Measurements from ENCODE around the gene SCN1B. TPM values are rescaled to one million over a fixed set of nuclear protein-coding genes. Genes with fewer than 3 reads are reported as not detected.

The SCN1B gene
- 4.9 TPM for polyA plus RNA-seq (2013, experiment 1 of 2)
- polyA plus RNA-seq (2013, experiment 2 of 2): 5.4 TPM

DNA sequence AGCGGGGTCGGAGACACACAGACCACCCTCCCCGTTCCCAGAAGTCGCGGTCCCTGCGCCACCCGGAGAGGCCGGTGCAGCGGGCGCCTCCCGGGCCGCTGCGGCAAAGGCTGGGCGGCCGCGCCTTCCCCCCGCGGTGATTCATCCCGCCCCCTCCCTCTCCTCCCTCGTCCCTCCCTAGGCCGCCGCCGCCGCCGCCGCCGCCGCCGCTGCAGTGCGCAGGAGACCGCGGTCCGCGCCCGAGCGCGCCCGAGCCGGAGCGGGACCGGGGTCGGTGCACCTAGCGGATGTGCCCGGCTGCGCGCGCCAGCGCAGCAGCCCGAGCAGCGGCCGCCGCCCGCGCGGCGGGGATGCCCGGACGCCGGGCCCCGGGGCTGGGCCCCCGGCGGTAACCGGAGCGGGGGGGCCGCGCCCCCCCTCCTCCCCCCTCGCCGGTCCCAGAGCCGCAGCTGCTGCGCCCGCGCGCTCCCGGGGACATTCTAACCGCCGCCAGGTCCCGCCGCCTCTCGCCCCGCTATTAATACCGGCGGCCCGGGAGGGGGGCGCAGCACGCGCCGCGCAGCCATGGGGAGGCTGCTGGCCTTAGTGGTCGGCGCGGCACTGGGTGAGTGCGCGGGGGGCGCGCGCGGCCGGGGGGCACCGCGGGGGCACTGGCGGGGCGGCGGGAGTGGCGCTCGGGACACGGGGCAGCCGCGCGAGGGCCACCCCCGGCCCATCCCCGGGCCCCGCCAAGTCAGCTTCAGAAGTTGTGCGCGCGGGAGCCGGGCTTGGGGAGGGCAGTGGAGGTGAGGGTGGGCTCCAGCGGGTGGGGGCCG is at the start of gene SCN1B:
TSS of gene SCN1B (plus strand) at position 214 of the 815 bp plus-strand sequence. CDS start at position 565, 351 bp downstream.
- H3K9ac ChIP-seq (ENCODE audit: low read length): peak within 1 kb of the TSS; percentile 65
- DNase-seq: peak; percentile 76
- no peak within 1 kb of the TSS for H2BK120ac ChIP-seq (ENCODE audit: low read depth, low read length)
- 1% methylated on average over 47 of the region's 118 CpGs for WGBS
- H3K9me3 ChIP-seq (ENCODE audit: control insufficient read depth, low read length): no peaks in the 10 kb centered on the region
- H3K27ac ChIP-seq (ENCODE audit: low read length, poor library complexity, severe bottlenecking): no peak within 1 kb of the TSS
- H2BK15ac ChIP-seq (ENCODE audit: low read depth, poor library complexity, severe bottlenecking): no peak within 1 kb of the TSS
- H3K27me3 ChIP-seq (ENCODE audit: control insufficient read depth in 1 of 2, insufficient read depth in 1 of 2, low read length in 2 of 2): peaks cover 16 to 18% of the 10 kb centered on the region in 2 experiments
- peak within 1 kb of the TSS in 1 of 2 experiments; percentile 5 for H3K14ac ChIP-seq (ENCODE audit: low read length in 2 of 2)
- peaks cover 36 to 39% of the 10 kb centered on the region in 2 experiments for H3K36me3 ChIP-seq (ENCODE audit: control insufficient read depth in 1 of 2, insufficient read depth in 2 of 2, low read depth in 1 of 2, low read length in 2 of 2)
- H3K4me3 ChIP-seq (ENCODE audit: insufficient read depth in 1 of 2, low read depth in 1 of 2, low read length in 2 of 2): peak within 1 kb of the TSS; percentile 60 to 83
- H3K23ac ChIP-seq (ENCODE audit: low read length in 2 of 2): no peak within 1 kb of the TSS
- no peak within 1 kb of the TSS for H2AK5ac ChIP-seq (ENCODE audit: low read length, severe bottlenecking)
- peak within 1 kb of the TSS in 1 of 2 experiments; percentile 43 for H3K18ac ChIP-seq (ENCODE audit: low read depth in 1 of 2, low read length in 2 of 2)
- H3K4me2 ChIP-seq (ENCODE audit: low read length, poor library complexity, severe bottlenecking): peak within 1 kb of the TSS; percentile 98
- no peak within 1 kb of the TSS for H2BK5ac ChIP-seq (ENCODE audit: low read depth, low read length, poor library complexity, severe bottlenecking)
- H3K4ac ChIP-seq (ENCODE audit: low read depth in 1 of 2, low read length in 2 of 2): no peak within 1 kb of the TSS
- H2BK12ac ChIP-seq (ENCODE audit: low read length in 2 of 2): peak within 1 kb of the TSS in 1 of 2 experiments; percentile 11
- no peaks in the 10 kb centered on the region for H3K79me1 ChIP-seq (replicated peaks; ENCODE audit: low read length, poor library complexity, severe bottlenecking)
- peaks cover 23% of the 10 kb centered on the region for H3K4me1 ChIP-seq (ENCODE audit: control insufficient read depth, insufficient read depth, low read depth, low read length)
- no peak within 1 kb of the TSS for H4K8ac ChIP-seq (ENCODE audit: low read length)
- no peak within 1 kb of the TSS for H4K91ac ChIP-seq (ENCODE audit: low read length)
- H2AFZ ChIP-seq (ENCODE audit: low read depth, low read length): no peak within 1 kb of the TSS

DNA sequence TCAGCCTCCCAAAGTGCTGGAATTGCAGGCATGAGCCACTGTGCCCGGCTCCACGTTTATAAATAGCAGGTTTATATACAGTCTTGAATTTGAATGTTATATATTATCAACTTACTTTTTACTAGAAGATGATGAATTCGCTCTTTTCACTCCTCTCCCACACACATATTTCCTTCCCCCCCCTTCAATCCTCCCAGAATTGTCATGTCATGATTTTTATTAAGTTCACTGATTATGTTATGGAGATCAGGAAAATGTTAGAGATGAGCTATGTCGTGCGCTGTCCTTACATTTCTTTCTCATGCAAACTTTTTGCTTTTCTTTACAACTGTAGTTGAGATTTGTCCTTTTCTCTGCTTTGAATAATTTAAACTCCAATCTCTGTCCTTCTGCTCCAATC is 48.0 kb upstream of the SCN1B start:
- Histone ChIP-seq H3K9me3 (ENCODE audit: control insufficient read depth, low read length) (no peaks in the 10 kb centered on the region), H3K23ac (ENCODE audit: low read length in 2 of 2) (no peak overlapping the region), H4K8ac (ENCODE audit: low read length) (no peak overlapping the region), H3K14ac (ENCODE audit: low read length in 2 of 2) (no peak overlapping the region), H2BK15ac (ENCODE audit: low read depth, poor library complexity, severe bottlenecking) (no peak overlapping the region), H3K4me2 (ENCODE audit: low read length, poor library complexity, severe bottlenecking) (no peak overlapping the region), H2BK5ac (ENCODE audit: low read depth, low read length, poor library complexity, severe bottlenecking) (no peak overlapping the region), H3K9ac (ENCODE audit: low read length) (no peak overlapping the region), H3K18ac (ENCODE audit: low read depth in 1 of 2, low read length in 2 of 2) (no peak overlapping the region), H4K91ac (ENCODE audit: low read length) (no peak overlapping the region), H3K27ac (ENCODE audit: low read length, poor library complexity, severe bottlenecking) (no peak overlapping the region), H2AFZ (ENCODE audit: low read depth, low read length) (no peak overlapping the region), H3K27me3 (ENCODE audit: control insufficient read depth in 1 of 2, insufficient read depth in 1 of 2, low read length in 2 of 2) (peaks cover 3 to 23% of the 10 kb centered on the region in 2 experiments), H3K4me3 (ENCODE audit: insufficient read depth in 1 of 2, low read depth in 1 of 2, low read length in 2 of 2) (no peak overlapping the region), H3K4me1 (ENCODE audit: control insufficient read depth, insufficient read depth, low read depth, low read length) (peaks cover 2% of the 10 kb centered on the region), H3K36me3 (ENCODE audit: control insufficient read depth in 1 of 2, insufficient read depth in 2 of 2, low read depth in 1 of 2, low read length in 2 of 2) (no peaks in the 10 kb centered on the region), H3K79me1 (replicated peaks; ENCODE audit: low read length, poor library complexity, severe bottlenecking) (no peaks in the 10 kb centered on the region), H2BK12ac (ENCODE audit: low read length in 2 of 2) (no peak overlapping the region), H2BK120ac (ENCODE audit: low read depth, low read length) (no peak overlapping the region), H3K4ac (ENCODE audit: low read depth in 1 of 2, low read length in 2 of 2) (no peak overlapping the region), H2AK5ac (ENCODE audit: low read length, severe bottlenecking) (no peak overlapping the region)
- DNase-seq: no peak
- 100% methylated on average over 2 of the region's 5 CpGs for WGBS

DNA sequence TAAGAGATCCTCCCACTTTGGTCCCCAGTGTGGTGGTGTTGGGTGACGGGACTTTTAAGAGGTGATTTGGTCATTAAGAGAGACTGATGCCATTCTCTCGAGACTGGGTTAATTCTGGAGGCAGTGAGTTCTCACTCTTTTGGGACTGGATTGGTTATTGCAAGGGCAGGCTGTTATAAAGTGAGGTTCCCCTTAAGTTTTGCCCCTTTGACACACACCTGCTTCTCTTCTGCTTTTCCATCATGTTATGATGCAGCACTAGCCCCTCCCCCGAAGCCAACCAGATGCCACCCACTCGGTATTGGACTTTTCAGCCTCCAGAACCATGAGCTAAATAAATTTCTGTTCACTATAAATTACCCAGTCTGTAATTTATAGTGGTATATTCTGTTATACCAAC is 46.5 kb upstream of the SCN1B start:
- no peak overlapping the region for H3K9ac ChIP-seq (ENCODE audit: low read length)

DNA sequence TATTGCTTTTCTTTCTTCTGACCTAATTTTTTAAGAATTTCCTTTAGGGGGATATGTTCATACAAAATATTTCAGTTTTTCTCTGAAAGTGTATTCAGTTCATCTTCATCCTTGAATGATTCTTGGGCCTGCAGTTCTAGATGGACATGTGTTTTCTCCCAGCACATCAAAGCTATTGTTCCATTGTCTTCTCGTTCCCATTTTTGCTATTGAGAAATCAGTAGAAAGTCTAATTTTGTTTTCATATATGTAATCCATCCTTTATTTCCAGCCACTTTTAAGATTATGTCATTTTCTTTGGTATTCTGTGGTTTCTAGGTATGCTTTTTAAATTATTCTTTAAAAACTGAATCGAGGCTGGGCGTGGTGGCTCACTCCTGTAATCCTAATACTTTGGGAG is 46.0 kb upstream of the SCN1B start:
- H2AK5ac ChIP-seq (ENCODE audit: low read length, severe bottlenecking): no peak overlapping the region
- peaks cover 4% of the 10 kb centered on the region for H3K4me1 ChIP-seq (ENCODE audit: control insufficient read depth, insufficient read depth, low read depth, low read length)
- no peak overlapping the region for H2BK12ac ChIP-seq (ENCODE audit: low read length in 2 of 2)
- no peak overlapping the region for H4K8ac ChIP-seq (ENCODE audit: low read length)
- H3K9me3 ChIP-seq (ENCODE audit: control insufficient read depth, low read length): no peaks in the 10 kb centered on the region
- H3K36me3 ChIP-seq (ENCODE audit: control insufficient read depth in 1 of 2, insufficient read depth in 2 of 2, low read depth in 1 of 2, low read length in 2 of 2): no peaks in the 10 kb centered on the region
- no peak for DNase-seq
- H3K27ac ChIP-seq (ENCODE audit: low read length, poor library complexity, severe bottlenecking): no peak overlapping the region
- no peak overlapping the region for H2AFZ ChIP-seq (ENCODE audit: low read depth, low read length)
- H3K79me1 ChIP-seq (replicated peaks; ENCODE audit: low read length, poor library complexity, severe bottlenecking): no peaks in the 10 kb centered on the region
- no peak overlapping the region for H3K23ac ChIP-seq (ENCODE audit: low read length in 2 of 2)
- no peak overlapping the region for H2BK120ac ChIP-seq (ENCODE audit: low read depth, low read length)
- no peak overlapping the region for H3K4me3 ChIP-seq (ENCODE audit: insufficient read depth in 1 of 2, low read depth in 1 of 2, low read length in 2 of 2)
- H3K14ac ChIP-seq (ENCODE audit: low read length in 2 of 2): no peak overlapping the region
- WGBS: 75% methylated on average over 2 of the region's 3 CpGs
- H4K91ac ChIP-seq (ENCODE audit: low read length): no peak overlapping the region
- no peak overlapping the region for H3K4ac ChIP-seq (ENCODE audit: low read depth in 1 of 2, low read length in 2 of 2)
- H2BK5ac ChIP-seq (ENCODE audit: low read depth, low read length, poor library complexity, severe bottlenecking): no peak overlapping the region
- no peak overlapping the region for H3K18ac ChIP-seq (ENCODE audit: low read depth in 1 of 2, low read length in 2 of 2)
- peaks cover 3 to 16% of the 10 kb centered on the region in 2 experiments for H3K27me3 ChIP-seq (ENCODE audit: control insufficient read depth in 1 of 2, insufficient read depth in 1 of 2, low read length in 2 of 2)
- H2BK15ac ChIP-seq (ENCODE audit: low read depth, poor library complexity, severe bottlenecking): no peak overlapping the region
- no peak overlapping the region for H3K9ac ChIP-seq (ENCODE audit: low read length)
- H3K4me2 ChIP-seq (ENCODE audit: low read length, poor library complexity, severe bottlenecking): no peak overlapping the region

More for the DNA sequence above, 46.5 kb upstream of the SCN1B start:
- Histone ChIP-seq H3K9me3 (ENCODE audit: control insufficient read depth, low read length) (no peaks in the 10 kb centered on the region), H3K4me1 (ENCODE audit: control insufficient read depth, insufficient read depth, low read depth, low read length) (peaks cover 4% of the 10 kb centered on the region), H2BK12ac (ENCODE audit: low read length in 2 of 2) (no peak overlapping the region), H2AFZ (ENCODE audit: low read depth, low read length) (no peak overlapping the region), H3K27ac (ENCODE audit: low read length, poor library complexity, severe bottlenecking) (no peak overlapping the region), H3K14ac (ENCODE audit: low read length in 2 of 2) (no peak overlapping the region), H3K4ac (ENCODE audit: low read depth in 1 of 2, low read length in 2 of 2) (no peak overlapping the region), H4K8ac (ENCODE audit: low read length) (no peak overlapping the region), H2BK5ac (ENCODE audit: low read depth, low read length, poor library complexity, severe bottlenecking) (no peak overlapping the region), H3K23ac (ENCODE audit: low read length in 2 of 2) (no peak overlapping the region), H3K79me1 (replicated peaks; ENCODE audit: low read length, poor library complexity, severe bottlenecking) (no peaks in the 10 kb centered on the region), H4K91ac (ENCODE audit: low read length) (no peak overlapping the region), H3K18ac (ENCODE audit: low read depth in 1 of 2, low read length in 2 of 2) (no peak overlapping the region), H3K27me3 (ENCODE audit: control insufficient read depth in 1 of 2, insufficient read depth in 1 of 2, low read length in 2 of 2) (peaks cover 3 to 17% of the 10 kb centered on the region in 2 experiments), H2BK15ac (ENCODE audit: low read depth, poor library complexity, severe bottlenecking) (no peak overlapping the region), H3K4me3 (ENCODE audit: insufficient read depth in 1 of 2, low read depth in 1 of 2, low read length in 2 of 2) (no peak overlapping the region), H3K4me2 (ENCODE audit: low read length, poor library complexity, severe bottlenecking) (no peak overlapping the region), H3K36me3 (ENCODE audit: control insufficient read depth in 1 of 2, insufficient read depth in 2 of 2, low read depth in 1 of 2, low read length in 2 of 2) (no peaks in the 10 kb centered on the region), H2BK120ac (ENCODE audit: low read depth, low read length) (no peak overlapping the region), H2AK5ac (ENCODE audit: low read length, severe bottlenecking) (no peak overlapping the region)
- no peak for DNase-seq
- WGBS: 85% methylated on average over 2 of the region's 4 CpGs

All from mesenchymal stem cell (in vitro differentiated cells and primary cell).